Measurements from ENCODE around the gene ZNF627.
A peak's percentile ranks its signal among the peaks of the same experiment; 100 is the strongest.
"Not testable (repeated sequence)": the region's sequence is repeated elsewhere in the genome, so short reads cannot be mapped to it uniquely, and the experiment has no call there.

The ZNF627 gene

GRCh38 chr19:11576227-11576626, 21.1 kb upstream of the ZNF627 start:
- DNase-seq: no peak

- no peak for DNase-seq
Measured at GRCh38 chr19:11577451-11578257, 19.6 kb upstream of the ZNF627 start, which contains the start of gene ACP5. Gene ACP5 (minus strand): TSS chr19:11577645. CDS start chr19:11577317, 328 bp downstream.

GRCh38 chr19:11578258-11579142, 18.8 kb upstream of the ZNF627 start:
- DNase-seq: peak in 3 of 5 experiments; percentile 4 to 67 (median 29)

GRCh38 chr19:11580116-11580515, 17.2 kb upstream of the ZNF627 start:
- DNase-seq: no peak

GRCh38 chr19:11581740-11582139, 15.5 kb upstream of the ZNF627 start:
- peak in 2 of 5 experiments; percentile 8 to 85 for DNase-seq

GRCh38 chr19:11586331-11586730, 11.0 kb upstream of the ZNF627 start:
- DNase-seq: no peak

- peak; percentile 50 to 77 (median 63) for DNase-seq
Measured at GRCh38 chr19:11587302-11587974, 9.8 kb upstream of the ZNF627 start.

- no peak for DNase-seq
Measured at GRCh38 chr19:11587975-11588631, 9.2 kb upstream of the ZNF627 start.

GRCh38 chr19:11594084-11594483, 3.2 kb upstream of the ZNF627 start:
- DNase-seq: no peak

- DNase-seq: no peak
Measured at GRCh38 chr19:11596156-11596555, 1.1 kb upstream of the ZNF627 start.

- DNase-seq: no peak
Measured at GRCh38 chr19:11598103-11598483, 810 bp downstream of the ZNF627 start.

- no peak for DNase-seq
Measured at GRCh38 chr19:11598746-11599145, 1.5 kb downstream of the ZNF627 start.

GRCh38 chr19:11599704-11600103, 2.4 kb downstream of the ZNF627 start:
- not testable (repeated sequence) for DNase-seq

- no peak for DNase-seq
Measured at GRCh38 chr19:11606484-11606883, 9.2 kb downstream of the ZNF627 start.

- DNase-seq: no peak
Measured at GRCh38 chr19:11611730-11612129, 14.4 kb downstream of the ZNF627 start.

GRCh38 chr19:11612816-11613511, 15.7 kb downstream of the ZNF627 start:
- no peak for DNase-seq

GRCh38 chr19:11617180-11618062, 20.1 kb downstream of the ZNF627 start:
- DNase-seq: peak in 1 of 5 experiments; percentile 11

- DNase-seq: no peak
Measured at GRCh38 chr19:11620553-11620952, 23.3 kb downstream of the ZNF627 start.

- DNase-seq: not testable (repeated sequence)
Measured at GRCh38 chr19:11622401-11622800, 25.1 kb downstream of the ZNF627 start.

GRCh38 chr19:11624069-11624463, 26.8 kb downstream of the ZNF627 start:
- no peak for DNase-seq

- DNase-seq: no peak
Measured at GRCh38 chr19:11626252-11626651, 29.0 kb downstream of the ZNF627 start.

Data from T-helper 2 cell (primary cell).